ENCODE results near the gene MSTN.
"Not testable (repeated sequence)": the region's sequence is repeated elsewhere in the genome, so short reads cannot be mapped to it uniquely, and the experiment has no call there.

Gene MSTN

GRCh38 chr2:190062053-190062452 is 476 bp downstream of the MSTN start:
- DNase-seq, result no peak

- DNase-seq, result no peak
Measured at GRCh38 chr2:190060626-190061025, 1.9 kb downstream of the MSTN start.

GRCh38 chr2:190060019-190060418 is 2.5 kb downstream of the MSTN start:
- DNase-seq, result no peak

GRCh38 chr2:190053426-190053825 is 9.1 kb downstream of the MSTN start:
- no peak for DNase-seq

- no peak for DNase-seq
Measured at GRCh38 chr2:190052307-190052706, 10.2 kb downstream of the MSTN start.

- no peak for DNase-seq
Measured at GRCh38 chr2:190051223-190051622, 11.3 kb downstream of the MSTN start.

- DNase-seq, result no peak
Measured at GRCh38 chr2:190050001-190050400, 12.5 kb downstream of the MSTN start.

- no peak for DNase-seq
Measured at GRCh38 chr2:190044866-190045265, 17.7 kb downstream of the MSTN start.

- no peak for DNase-seq
Measured at GRCh38 chr2:190043441-190043840, 19.1 kb downstream of the MSTN start.

GRCh38 chr2:190036071-190036470 is 26.5 kb downstream of the MSTN start:
- DNase-seq, result no peak

- DNase-seq, result not testable (repeated sequence)
Measured at GRCh38 chr2:190034417-190034816, 28.1 kb downstream of the MSTN start.

- DNase-seq, result no peak
Measured at GRCh38 chr2:190031969-190032618, 30.4 kb downstream of the MSTN start.

GRCh38 chr2:190023860-190024259 is 38.7 kb downstream of the MSTN start:
- DNase-seq, result no peak

- DNase-seq, result no peak
Measured at GRCh38 chr2:190020720-190021119, 41.8 kb downstream of the MSTN start.

GRCh38 chr2:190017837-190018236 is 44.7 kb downstream of the MSTN start:
- DNase-seq, result no peak

- not testable (repeated sequence) for DNase-seq
Measured at GRCh38 chr2:190015969-190016368, 46.6 kb downstream of the MSTN start.

Data from activated gamma-delta T cell (primary cell).